Measurements from ENCODE around the gene TCF7L1. TPM values are rescaled to one million over a fixed set of nuclear protein-coding genes. Genes with fewer than 3 reads are reported as not detected.

TCF7L1 gene
- total and polyA plus RNA-seq, 9 of the 15 experiments (the other 6 are each of a cell fraction or from before 2014, with no cell fraction given), result 0.03 to 0.11 (median 0.07) TPM; not detected in 5

- TF ChIP-seq FOXP4 (CRISPR knock-in tag; IDR thresholded peaks at IDR 0.05; ENCODE audit: borderline replicate concordance), result no peak
- TF ChIP-seq ZKSCAN8 (CRISPR knock-in tag; IDR thresholded peaks at IDR 0.05), result no peak
- no peak for TF ChIP-seq GABPB2 (CRISPR knock-in tag; conservative IDR thresholded peaks at IDR 0.05)
- no peak for TF ChIP-seq SREBF1 (IDR thresholded peaks at IDR 0.05; ENCODE audit: borderline replicate concordance, low read depth, low read length)
- TF ChIP-seq HNRNPL (IDR thresholded peaks at IDR 0.05; ENCODE audit: low read depth, low read length), result no peak
- TF ChIP-seq RBM22 (IDR thresholded peaks at IDR 0.05; ENCODE audit: low read depth, low read length, poor library complexity, severe bottlenecking), result no peak
- TF ChIP-seq NR2C2 (CRISPR knock-in tag; IDR thresholded peaks at IDR 0.05), result no peak
- no peak for TF ChIP-seq NR2C2 (tag; IDR thresholded peaks at IDR 0.05)
- TF ChIP-seq FOXO4 (CRISPR knock-in tag; IDR thresholded peaks at IDR 0.05), result no peak
- TF ChIP-seq E2F4 (CRISPR knock-in tag; IDR thresholded peaks at IDR 0.05; ENCODE audit: low read depth), result no peak
- no peak for TF ChIP-seq HNRNPLL (IDR thresholded peaks at IDR 0.05; ENCODE audit: low read depth, low read length, poor library complexity, severe bottlenecking)
These were observed 31.0 kb downstream of the TCF7L1 start (continued) for GRCh38 chr2:85164145-85164569.

Data from K562 (cell line).